GM12892 (cell line): ENCODE results near the gene CNOT4.

Source experiments
- DNase-seq: peaks from one replicate; pipeline ENCODE4 v3.0.0; 2011; ENCODE audit not compliant: insufficient read length
- FAIRE-seq: peaks from 2 replicates; lab custom pipeline; 2011; peaks lifted over from hg19 to GRCh38; lab: Jason Lieb, UNC
- POLR2A ChIP-seq: IDR thresholded peaks from 2 replicates; pipeline ENCODE4 v1.6.1; 2011; ENCODE audit warnings: low read depth, low read length, control low read depth
- POLR2AphosphoS5 ChIP-seq: IDR thresholded peaks from 2 replicates; pipeline ENCODE4 v1.6.1; 2011; ENCODE audit warnings: low read depth, low read length, control low read depth
- TAF1 ChIP-seq: IDR thresholded peaks from 2 replicates; pipeline ENCODE4 v1.6.1; 2011; ENCODE audit warnings: low read depth, mild to moderate bottlenecking, control low read depth, low read length, borderline replicate concordance

CNOT4 gene

DNA sequence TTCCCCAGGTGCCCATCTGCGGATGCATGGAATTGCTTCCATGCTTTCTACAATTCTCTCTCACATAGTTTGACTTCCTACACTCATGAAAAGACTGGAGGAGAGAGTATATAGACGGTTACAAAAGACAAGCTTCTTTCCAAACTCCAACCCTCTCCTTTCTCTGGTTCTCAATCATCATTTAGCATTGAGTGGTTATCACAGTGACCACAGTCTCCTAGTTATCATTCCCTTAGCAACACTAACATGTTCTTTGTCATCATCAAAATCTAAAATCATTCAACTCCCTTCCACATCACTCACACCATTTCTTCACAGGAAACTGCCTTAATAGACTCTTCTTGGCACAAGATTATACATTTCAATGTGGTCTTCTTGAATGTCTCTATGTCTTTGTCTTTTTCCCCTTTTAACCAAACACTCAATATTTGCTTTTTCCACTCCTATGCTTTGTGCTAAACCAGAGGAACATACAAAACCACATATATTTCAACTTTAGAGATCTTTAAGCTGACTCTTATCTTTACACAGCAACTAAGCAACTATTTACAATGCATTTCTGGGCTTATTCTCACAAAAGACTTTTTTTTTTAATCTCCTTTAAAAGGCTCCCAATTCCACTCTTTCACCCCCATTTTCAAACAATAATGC lies 126.3 kb downstream of the CNOT4 start:
- no peak for TF ChIP-seq POLR2AphosphoS5
- no peak for TF ChIP-seq TAF1
- no peak for TF ChIP-seq POLR2A
- no peak for FAIRE-seq

DNA sequence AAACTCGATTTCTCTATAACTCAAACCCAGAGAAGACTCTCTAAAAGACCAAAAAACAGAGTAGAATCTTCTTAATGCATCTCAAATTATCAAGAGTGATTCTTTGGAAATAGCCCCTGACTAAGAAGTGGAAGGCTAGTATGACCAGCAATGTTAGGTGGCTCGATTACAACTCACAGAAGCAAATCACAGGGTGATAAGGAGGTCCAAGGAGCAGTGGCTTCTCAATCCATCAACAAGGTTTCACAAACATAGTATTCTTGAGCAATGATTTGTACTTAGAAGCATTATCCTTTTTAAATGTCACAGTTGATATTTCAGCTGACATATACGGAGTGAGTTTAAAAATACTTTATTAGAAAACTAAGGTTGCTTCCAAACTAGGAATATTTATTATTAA lies 127.7 kb downstream of the CNOT4 start:
- DNase-seq (no peak), FAIRE-seq (no peak)
- TF ChIP-seq POLR2A (no peak), POLR2AphosphoS5 (no peak), TAF1 (no peak)

More for the DNA sequence above, 126.3 kb downstream of the CNOT4 start:
- no peak for DNase-seq

- DNase-seq = no peak
- FAIRE-seq = no peak
- no peak for TF ChIP-seq POLR2AphosphoS5
- no peak for TF ChIP-seq POLR2A
- no peak for TF ChIP-seq TAF1
Measured at GRCh38 chr7:135381369-135381768, 128.5 kb downstream of the CNOT4 start.

DNA sequence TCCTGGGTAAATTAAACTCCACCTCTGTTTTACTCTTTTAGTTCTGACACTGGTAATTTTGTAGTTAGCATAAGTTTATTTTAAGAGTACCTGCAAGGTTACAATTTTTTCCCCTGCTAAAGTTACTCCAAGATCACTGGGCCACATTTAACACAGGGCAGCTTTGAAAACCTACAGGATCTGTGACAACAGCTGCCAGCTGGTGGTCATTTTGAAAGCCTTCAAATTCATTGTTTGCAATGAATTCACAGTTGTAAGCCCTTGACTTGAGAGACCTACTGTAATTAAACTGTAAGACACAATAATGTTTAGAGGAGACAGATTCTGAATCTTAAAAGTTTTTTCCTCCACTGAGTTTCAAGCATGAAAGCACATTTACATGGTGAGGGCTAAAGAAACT lies 129.6 kb downstream of the CNOT4 start:
- DNase-seq = no peak
- TF ChIP-seq POLR2AphosphoS5 (no peak), TAF1 (no peak), POLR2A (no peak)
- FAIRE-seq = no peak

DNA sequence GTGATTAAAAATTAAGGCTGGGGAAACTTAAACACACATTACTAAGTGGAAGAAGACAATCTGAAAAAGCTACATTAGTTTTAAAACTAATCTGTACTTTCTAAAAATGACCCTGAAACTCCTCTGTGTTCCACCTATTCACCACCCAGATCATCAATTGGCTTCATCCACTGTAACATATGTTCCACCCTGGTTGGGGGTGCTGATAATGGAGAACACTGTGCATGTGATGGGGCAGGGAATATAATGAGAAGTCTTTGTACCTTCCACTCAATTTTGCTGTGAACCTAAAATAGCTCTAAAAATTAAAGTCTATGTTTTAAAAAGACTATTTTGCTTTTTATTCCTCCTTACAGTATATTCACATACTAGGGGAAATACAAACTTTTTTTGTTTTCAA lies 132.7 kb downstream of the CNOT4 start:
- DNase-seq (no peak), FAIRE-seq (no peak)

GRCh38 chr7:135375908-135376699 lies 133.8 kb downstream of the CNOT4 start:
- TF ChIP-seq POLR2AphosphoS5 = no peak
- TF ChIP-seq POLR2A = no peak
- no peak for TF ChIP-seq TAF1
- DNase-seq (no peak), FAIRE-seq (no peak)

More for the DNA sequence above, 132.7 kb downstream of the CNOT4 start:
- TF ChIP-seq POLR2A = no peak
- TF ChIP-seq POLR2AphosphoS5 = no peak
- no peak for TF ChIP-seq TAF1

GRCh38 chr7:135374736-135375135 lies 135.2 kb downstream of the CNOT4 start:
- DNase-seq (no peak), FAIRE-seq (no peak)
- TF ChIP-seq POLR2A (no peak), TAF1 (no peak), POLR2AphosphoS5 (no peak)

DNA sequence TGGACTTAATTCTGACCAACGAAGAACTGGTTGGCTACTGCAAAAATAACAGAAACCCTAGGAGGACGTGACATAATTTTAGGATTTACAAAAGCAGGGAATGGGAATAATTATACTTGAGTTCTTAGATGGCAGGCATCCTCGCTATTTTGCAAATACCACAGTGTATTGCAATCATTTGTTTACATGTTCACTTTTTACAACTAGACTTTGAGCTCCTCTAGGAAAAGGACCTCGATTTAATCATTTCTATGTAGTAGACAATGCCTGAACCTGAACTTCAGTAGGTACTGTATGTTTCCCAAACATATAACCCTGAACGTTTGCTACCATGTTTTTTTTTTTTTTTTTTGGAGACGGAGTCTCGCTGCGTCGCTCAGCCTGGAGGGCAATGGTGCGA lies 137.7 kb downstream of the CNOT4 start:
- TF ChIP-seq TAF1 (no peak), POLR2AphosphoS5 (no peak), POLR2A (no peak)
- FAIRE-seq (no peak), DNase-seq (no peak)

DNA sequence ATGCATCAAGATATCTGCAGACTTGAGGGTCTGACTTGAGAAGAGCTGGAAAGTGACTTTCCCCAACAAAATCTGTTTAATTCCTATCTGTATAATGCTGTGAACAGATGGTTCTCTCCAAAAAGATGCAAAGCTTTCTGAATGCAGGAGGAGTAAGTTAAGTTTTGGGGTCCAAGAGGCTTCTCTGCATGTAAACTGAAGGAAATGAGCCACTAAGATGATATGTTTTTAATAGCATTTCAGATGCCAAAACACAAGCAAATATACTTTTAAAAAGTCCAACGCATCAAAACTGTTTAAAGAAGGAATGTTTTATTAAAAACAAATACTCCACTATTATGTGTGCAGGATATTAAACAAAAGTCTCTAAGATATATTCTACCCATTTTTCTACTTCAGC lies 139.2 kb downstream of the CNOT4 start:
- no peak for TF ChIP-seq TAF1
- TF ChIP-seq POLR2AphosphoS5 = no peak
- TF ChIP-seq POLR2A = no peak
- FAIRE-seq (no peak), DNase-seq (no peak)

GRCh38 chr7:135369405-135369804 lies 140.5 kb downstream of the CNOT4 start:
- no peak for TF ChIP-seq POLR2AphosphoS5
- FAIRE-seq (no peak), DNase-seq (no peak)

DNA sequence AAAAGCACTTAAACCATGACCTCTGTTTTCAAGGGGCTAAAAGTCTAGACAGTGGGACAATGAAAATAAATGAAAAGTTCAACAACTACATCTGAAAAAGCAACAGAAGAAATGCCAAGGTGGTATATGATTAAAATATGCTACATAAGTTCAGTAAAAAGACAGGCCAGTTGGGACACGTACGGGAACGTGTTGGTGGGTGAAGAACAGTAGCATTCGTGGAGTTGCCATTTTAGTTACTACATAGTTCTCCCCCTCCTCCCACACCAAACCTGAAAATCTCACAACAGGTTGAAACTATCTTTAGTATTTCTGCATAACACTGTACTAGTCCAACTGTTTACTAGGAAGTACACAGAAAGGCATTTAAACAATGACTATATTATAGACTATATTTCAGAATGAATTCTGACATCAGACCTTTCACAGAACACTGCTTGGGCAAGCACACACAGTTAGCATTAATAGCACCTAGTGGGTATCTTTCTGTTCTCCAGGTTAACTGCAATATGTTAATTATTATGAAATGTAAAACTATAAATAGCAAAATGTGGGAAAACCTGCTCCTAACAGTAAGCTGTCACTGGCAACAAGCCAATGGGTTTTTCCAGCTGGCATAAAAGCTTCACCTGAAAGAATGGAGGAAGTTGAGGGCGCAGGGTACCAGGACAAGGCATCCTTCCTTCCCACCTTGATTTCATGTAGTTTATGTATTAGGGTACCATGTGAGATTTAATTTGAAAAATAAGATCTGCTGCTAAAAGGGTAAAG lies 141.3 kb downstream of the CNOT4 start:
- DNase-seq = no peak
- TF ChIP-seq POLR2AphosphoS5 = no peak
- TF ChIP-seq TAF1 = no peak
- no peak for TF ChIP-seq POLR2A
- no peak for FAIRE-seq

- TF ChIP-seq TAF1 (no peak), POLR2AphosphoS5 (no peak), POLR2A (no peak)
- FAIRE-seq (no peak), DNase-seq (no peak)
Measured at GRCh38 chr7:135366843-135367508, 142.9 kb downstream of the CNOT4 start.
